HL-60/S4 treated with retinoic acid at 250 ng/mL for 4 days and 3 days (cell line): ENCODE data around the gene KDM4C.

ENCODE experiments used
- in situ Hi-C: fragments of 300-500 bp; cut with MboI; formaldehyde crosslinking; loops from 2 replicates; pipeline ENCODE4 v1.7.0; 2022; ENCODE audit warnings: low sequenced_read_pairs

KDM4C gene

GRCh38 chr9:6852243-6852963 lies 94.6 kb downstream of the KDM4C start:
- in situ Hi-C loops: no loop called here

GRCh38 chr9:6855860-6856259 lies 98.1 kb downstream of the KDM4C start:
- in situ Hi-C loops: no loop called here

- in situ Hi-C loops: no loop called here
Observed at GRCh38 chr9:6864102-6864501, 106.3 kb downstream of the KDM4C start.

GRCh38 chr9:6869081-6869948 lies 111.5 kb downstream of the KDM4C start:
- in situ Hi-C loops: no loop called here

- in situ Hi-C loops: no loop called here
Observed at GRCh38 chr9:6870149-6870548, 112.4 kb downstream of the KDM4C start.

GRCh38 chr9:6870650-6871477 lies 113.1 kb downstream of the KDM4C start:
- in situ Hi-C loops: no loop called here

GRCh38 chr9:6873857-6874256 lies 116.1 kb downstream of the KDM4C start:
- in situ Hi-C loops: no loop called here

- in situ Hi-C loops: no loop called here
Observed at GRCh38 chr9:6876195-6876894, 118.6 kb downstream of the KDM4C start.

- in situ Hi-C loops: no loop called here
Observed at GRCh38 chr9:6877671-6878161, 119.9 kb downstream of the KDM4C start.

GRCh38 chr9:6880626-6881025 lies 122.9 kb downstream of the KDM4C start:
- in situ Hi-C loops: no loop called here

- in situ Hi-C loops: no loop called here
Observed at GRCh38 chr9:6884101-6884500, 126.3 kb downstream of the KDM4C start.

- in situ Hi-C loops: no loop called here
Observed at GRCh38 chr9:6884990-6885389, 127.2 kb downstream of the KDM4C start.

- in situ Hi-C loops: no loop called here
Observed at GRCh38 chr9:6887051-6887450, 129.3 kb downstream of the KDM4C start.

GRCh38 chr9:6889868-6890267 lies 132.1 kb downstream of the KDM4C start:
- in situ Hi-C loops: no loop called here

GRCh38 chr9:6893350-6894131 lies 135.8 kb downstream of the KDM4C start:
- in situ Hi-C loops: no loop called here

GRCh38 chr9:6894135-6894534 lies 136.4 kb downstream of the KDM4C start:
- in situ Hi-C loops: no loop called here

- in situ Hi-C loops: no loop called here
Observed at GRCh38 chr9:6895754-6896153, 138.0 kb downstream of the KDM4C start.

- in situ Hi-C loops: no loop called here
Observed at GRCh38 chr9:6896562-6896961, 138.8 kb downstream of the KDM4C start.

GRCh38 chr9:6897207-6897822 lies 139.5 kb downstream of the KDM4C start:
- in situ Hi-C loops: no loop called here
